ENCODE data around the gene SOAT1.
"Not testable (repeated sequence)": the region's sequence is repeated elsewhere in the genome, so short reads cannot be mapped to it uniquely, and the experiment has no call there.

SOAT1 gene

DNA sequence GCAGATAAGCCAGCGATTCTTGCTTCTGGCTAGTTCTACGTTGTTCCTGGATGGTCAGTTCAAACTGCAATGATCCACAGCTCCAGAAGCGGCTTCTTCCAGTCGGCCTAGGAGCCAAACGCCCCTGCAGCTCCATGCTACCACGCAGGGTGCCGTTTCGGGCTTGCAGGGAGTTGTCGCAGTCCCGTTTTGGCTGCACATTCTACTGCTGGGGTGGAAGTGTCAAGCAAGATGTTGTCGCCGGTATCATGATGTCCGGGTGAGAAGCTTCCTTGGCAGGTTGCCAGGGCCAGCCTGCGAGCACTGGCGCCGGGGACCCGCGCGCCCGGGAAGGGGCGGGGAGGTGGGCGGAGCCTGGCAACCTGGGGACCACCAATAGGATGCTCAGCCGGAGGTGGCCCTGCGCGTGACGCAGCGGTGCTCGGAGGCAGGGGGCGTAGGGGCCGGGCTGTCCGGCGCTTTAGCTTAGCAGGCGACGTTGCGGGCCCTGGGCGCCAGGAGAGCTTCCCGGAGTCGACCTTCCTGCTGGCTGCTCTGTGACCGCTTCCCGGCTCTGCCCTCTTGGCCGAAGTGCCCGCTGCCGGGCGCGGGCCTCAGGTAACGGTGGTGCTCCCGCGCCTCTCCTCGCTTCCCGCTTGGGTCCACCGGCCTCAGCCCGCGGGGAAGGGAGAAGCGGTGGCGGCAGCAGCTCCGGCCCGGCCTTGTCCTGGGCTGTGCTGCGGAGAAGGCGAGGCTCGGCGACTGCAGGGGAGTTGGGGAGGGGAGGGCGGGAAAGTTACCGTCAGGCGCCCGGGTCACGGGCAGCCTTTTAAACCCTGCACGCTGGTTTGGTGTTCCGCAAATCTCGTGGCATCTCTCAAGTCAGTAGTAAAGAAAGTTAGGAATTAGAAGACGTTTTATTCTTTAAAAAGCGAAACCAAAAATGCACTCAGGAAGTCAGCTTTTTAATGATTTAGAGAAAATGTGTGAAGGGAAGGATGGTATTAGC is at the start of gene SOAT1:
Gene SOAT1, plus strand, starts transcription at position 458 of the 988 bp plus-strand sequence. CDS start 8,888 bp downstream, outside the sequence.
- DNase-seq, result peak; percentile 95

DNA sequence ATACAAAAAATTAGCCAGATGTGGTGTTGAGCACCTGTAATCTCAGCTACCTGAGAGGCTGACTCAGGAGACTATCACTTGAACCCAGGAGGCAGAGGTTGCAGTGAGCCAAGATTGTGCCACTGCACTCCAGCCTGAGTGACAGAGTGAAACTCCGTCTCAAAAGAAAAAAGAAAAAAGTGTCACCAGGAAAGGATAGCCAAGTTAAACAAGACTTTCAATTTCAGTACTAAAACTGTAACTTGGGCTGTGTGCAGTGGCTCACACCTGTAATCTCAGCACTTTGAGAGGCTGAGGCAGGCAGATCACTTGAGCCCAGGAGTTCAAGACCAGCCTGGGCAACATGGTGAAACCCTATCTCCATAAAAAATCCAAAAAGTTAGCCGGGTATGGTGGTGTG is 48.2 kb upstream of the SOAT1 start:
- not testable (repeated sequence) for DNase-seq

DNA sequence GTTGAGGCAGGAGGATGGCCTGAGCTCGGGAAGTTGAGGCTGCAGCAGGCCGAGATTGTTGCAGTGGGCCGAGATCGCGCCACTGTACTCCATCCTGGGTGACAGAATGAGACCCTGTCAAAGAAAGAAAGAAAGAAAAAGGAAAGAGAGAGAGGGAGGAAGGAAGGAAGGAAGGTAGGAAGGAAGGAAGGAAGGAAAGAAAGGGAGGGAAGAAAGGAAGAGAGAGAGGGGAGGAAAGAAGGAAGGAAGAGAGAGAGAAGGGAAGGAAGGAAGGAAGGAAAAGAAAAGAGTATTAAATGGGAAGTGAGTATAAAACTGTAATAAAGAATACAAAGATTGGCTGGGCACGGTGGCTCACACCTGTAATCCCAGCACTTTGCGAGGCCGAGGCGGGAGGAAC is 45.7 kb upstream of the SOAT1 start:
- no peak for DNase-seq

DNA sequence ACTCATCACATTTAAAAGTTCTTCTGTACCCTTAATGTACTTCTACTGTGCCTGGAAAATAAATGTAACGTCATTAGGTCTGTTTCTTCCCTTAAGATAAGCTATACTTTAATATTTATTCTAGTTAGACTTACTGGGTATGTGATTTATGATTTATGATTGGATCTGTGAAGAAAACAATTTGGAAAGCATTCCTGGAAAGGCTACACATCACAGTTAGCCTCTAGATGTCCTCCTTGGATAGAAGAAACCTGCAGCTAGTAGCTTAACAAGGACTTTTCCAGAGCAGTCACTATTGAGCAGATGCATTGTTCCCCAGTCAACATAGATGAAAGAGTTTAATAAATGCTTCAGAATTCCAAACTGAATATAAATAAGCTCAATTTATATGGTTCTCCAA is 41.9 kb upstream of the SOAT1 start:
- DNase-seq, result peak; percentile 21

DNA sequence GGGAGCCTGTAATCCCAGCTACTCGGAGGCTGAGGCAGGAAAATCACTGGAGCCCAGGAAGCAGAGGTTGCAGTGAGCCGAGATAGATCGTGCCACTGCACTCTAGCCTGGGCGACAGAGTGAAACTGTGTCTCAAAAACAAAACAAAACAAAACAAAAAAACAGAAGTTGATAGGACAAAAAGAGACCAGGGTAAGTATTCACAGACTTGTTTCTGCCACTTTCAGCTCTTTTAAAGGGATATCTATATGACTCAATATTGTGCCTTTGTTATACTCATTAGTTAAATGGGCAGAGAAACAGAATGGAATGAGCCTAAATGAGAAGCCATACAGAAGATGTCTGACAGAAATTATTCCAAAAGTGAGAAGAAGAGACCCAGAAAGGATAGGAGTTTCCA is 41.0 kb upstream of the SOAT1 start:
- no peak for DNase-seq

GRCh38 chr1:179253286-179253972 is 40.2 kb upstream of the SOAT1 start:
- no peak for DNase-seq

GRCh38 chr1:179262183-179262582 is 31.4 kb upstream of the SOAT1 start:
- no peak for DNase-seq

- no peak for DNase-seq
Observed at GRCh38 chr1:179263121-179263520, 30.5 kb upstream of the SOAT1 start.

GRCh38 chr1:179264507-179264906 is 29.1 kb upstream of the SOAT1 start:
- DNase-seq, result no peak

GRCh38 chr1:179269071-179269470 is 24.5 kb upstream of the SOAT1 start:
- no peak for DNase-seq

GRCh38 chr1:179274424-179274823 is 19.2 kb upstream of the SOAT1 start:
- not testable (repeated sequence) for DNase-seq

GRCh38 chr1:179278920-179279319 is 14.7 kb upstream of the SOAT1 start:
- no peak for DNase-seq

DNA sequence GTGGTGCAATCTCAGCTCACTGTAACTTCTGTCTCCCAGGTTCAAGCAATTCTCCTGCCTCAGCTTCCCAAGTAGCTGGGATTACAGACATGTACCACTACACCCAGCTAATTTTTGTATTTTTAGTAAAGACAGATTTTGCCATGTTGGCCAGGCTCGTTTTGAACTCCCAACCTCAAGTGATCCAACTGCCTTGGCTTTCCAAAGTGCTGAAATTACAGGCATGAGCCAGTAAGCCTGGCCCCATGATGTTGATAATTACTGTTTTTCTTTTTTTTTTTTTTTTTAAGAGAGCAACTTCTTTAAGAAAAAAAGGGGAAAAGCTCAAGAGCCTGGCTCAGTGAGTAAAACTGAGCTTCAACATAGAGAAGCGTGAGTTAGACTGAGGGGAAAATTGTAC is 9.6 kb upstream of the SOAT1 start:
- DNase-seq, result no peak

GRCh38 chr1:179287946-179288345 is 5.7 kb upstream of the SOAT1 start:
- DNase-seq, result no peak

GRCh38 chr1:179288977-179289376 is 4.6 kb upstream of the SOAT1 start:
- DNase-seq, result no peak

DNA sequence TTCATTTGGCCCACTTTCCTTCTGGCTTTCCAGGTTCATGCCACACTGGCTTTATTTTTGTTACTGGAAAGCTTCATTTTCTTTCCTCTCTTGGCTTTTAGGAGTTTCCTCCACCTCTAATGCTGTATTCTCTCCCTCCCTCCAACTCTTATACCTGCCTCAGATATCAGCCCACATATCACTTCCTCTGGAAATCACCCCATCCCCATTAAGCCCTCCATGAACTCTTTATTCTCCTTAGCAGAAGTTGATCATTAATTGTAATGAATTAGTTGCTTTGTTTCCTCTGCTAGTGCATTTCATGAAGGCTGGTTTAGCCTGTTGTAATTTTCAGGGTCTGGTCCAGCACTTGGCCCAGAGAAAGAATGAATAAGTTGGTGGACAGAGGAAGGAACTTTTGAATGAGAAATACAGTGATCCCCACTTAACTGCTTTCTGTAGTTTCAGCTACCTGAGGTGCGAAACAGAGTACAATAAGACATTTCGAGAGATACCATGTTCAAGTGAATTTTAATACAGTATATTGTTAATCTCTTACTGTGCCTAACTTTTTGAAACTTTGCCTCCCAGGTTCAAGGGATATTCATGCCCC is 1.7 kb downstream of the SOAT1 start:
- peak; percentile 39 for DNase-seq

- no peak for DNase-seq
Observed at GRCh38 chr1:179296356-179297104, 2.9 kb downstream of the SOAT1 start.

DNA sequence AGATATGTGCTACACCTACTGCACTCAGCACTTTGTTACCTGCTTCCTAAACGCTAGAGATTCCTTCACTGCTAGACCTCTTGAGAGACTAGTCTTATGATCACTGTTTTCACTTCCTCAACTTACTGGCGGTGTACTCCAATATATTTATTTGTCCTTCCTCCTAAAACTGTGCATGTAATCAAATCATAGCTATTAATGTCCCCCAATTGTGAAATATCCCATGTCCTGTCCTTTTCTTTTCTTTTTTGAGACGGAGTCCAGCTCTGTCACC is 3.4 kb downstream of the SOAT1 start:
- DNase-seq, result no peak

DNA sequence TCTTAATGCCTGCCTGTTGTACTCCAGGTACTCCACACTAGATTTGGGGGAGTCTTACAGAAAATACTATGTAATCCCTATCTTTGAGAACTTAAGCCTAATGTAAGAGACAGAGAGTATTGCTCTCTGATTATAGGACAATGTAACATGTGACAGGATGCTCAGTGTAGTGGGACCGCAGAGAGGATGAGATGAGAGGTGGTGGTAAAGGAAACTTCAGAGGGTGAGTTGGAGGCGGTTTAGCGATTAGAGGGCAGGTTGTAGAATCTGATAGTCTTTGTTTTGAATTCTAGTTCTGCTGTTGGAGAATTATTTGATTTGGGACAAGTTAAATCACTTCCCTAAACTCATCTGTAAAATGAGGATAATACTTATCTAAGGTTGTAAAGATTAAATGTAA is 5.4 kb downstream of the SOAT1 start:
- peak; percentile 64 for DNase-seq

DNA sequence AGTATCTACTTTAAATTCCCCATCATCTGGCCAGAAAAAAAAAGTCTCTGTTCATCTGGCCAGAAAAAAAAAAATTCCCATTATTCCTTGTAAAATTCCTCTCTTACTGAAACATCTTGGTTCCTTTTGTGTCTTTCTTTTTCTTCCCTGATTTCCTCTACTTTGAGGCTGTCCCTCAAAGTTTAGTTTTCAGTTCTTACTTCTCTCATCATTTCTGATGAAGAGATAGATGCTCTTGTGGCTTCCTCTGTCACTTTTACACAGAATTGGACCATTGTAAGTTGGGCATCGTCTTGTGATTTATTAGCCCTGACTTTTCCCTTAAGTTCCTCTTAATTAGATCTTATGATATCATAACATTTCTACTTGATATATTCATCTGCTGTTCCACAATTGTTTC is 6.5 kb downstream of the SOAT1 start:
- DNase-seq, result no peak

DNA sequence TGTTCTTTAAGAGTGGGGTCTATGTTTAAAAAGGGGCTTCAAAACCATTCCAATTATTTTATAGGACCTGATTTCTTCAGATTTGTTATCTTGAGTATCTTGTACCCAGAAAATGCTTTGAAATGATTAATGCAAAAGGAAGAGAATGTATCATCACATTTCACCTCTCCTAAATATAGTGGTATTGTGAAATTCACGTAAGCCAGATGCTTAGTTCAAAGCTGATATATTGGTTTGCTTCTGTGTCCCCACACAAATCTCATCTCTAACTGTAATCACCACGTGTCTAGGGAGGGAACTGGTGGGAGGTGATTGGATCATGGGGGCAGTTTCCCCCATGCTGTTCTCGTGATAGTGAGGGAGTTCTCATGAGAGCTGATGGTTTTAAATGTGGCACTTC is 8.5 kb downstream of the SOAT1 start:
- DNase-seq, result no peak

GRCh38 chr1:179303200-179303785 is 9.7 kb downstream of the SOAT1 start:
- DNase-seq, result no peak

- no peak for DNase-seq
Observed at GRCh38 chr1:179305450-179305849, 11.9 kb downstream of the SOAT1 start.

Data from CD4-positive, alpha-beta T cell treated with Interleukin-10 for 1 hour (primary cell).